Skeletal muscle tissue (tissue), 4 donors: ENCODE measurements around the gene SRL. TPM values are rescaled to one million over a fixed set of nuclear protein-coding genes. Genes with fewer than 3 reads are reported as not detected.

Experiments used
- H3K27ac ChIP-seq: one replicate; pipeline ENCODE4 v1.7.0; 2013; ENCODE audit warnings: mild to moderate bottlenecking, low read depth, low read length, inconsistent platforms
- H3K27me3 ChIP-seq, 3 donors: one replicate each; pipeline ENCODE4 v1.7.0; 2013; ENCODE audit warnings: low read length in 3 of 3; ENCODE audit not compliant: control insufficient read depth in 3 of 3, insufficient read depth in 3 of 3
- H3K36me3 ChIP-seq, 3 donors: one replicate each; pipeline ENCODE4 v1.7.0; 2013; ENCODE audit warnings: low read length in 3 of 3; ENCODE audit not compliant: control insufficient read depth in 3 of 3, insufficient read depth in 3 of 3
- H3K4me1 ChIP-seq, 3 donors: one replicate each; pipeline ENCODE4 v1.7.0; 2013; ENCODE audit warnings: low read length in 3 of 3, mild to moderate bottlenecking in 3 of 3; ENCODE audit not compliant: control insufficient read depth in 3 of 3, insufficient read depth in 3 of 3
- H3K4me3 ChIP-seq, 3 donors: one replicate each; pipeline ENCODE4 v1.7.0; 2013; ENCODE audit warnings: low read length in 3 of 3
- H3K9ac ChIP-seq, 3 donors: one replicate each; pipeline ENCODE4 v1.7.0; 2013; ENCODE audit warnings: low read length in 3 of 3, mild to moderate bottlenecking in 3 of 3, moderate library complexity in 2 of 3, low read depth in 1 of 3
- H3K9me3 ChIP-seq, 3 donors: one replicate each; pipeline ENCODE4 v1.7.0; 2013; ENCODE audit warnings: low read length in 3 of 3; ENCODE audit not compliant: control insufficient read depth in 3 of 3
- total RNA-seq: library from RNA; depleted of rRNA; stranded (reverse); fragments of >200 nt; gene quantifications from one replicate; pipeline ENCODE4 v1.2.3, GENCODE V29; 2014
- donor health status: Osteomylitis.

The SRL gene
- total RNA-seq: 230 TPM

DNA sequence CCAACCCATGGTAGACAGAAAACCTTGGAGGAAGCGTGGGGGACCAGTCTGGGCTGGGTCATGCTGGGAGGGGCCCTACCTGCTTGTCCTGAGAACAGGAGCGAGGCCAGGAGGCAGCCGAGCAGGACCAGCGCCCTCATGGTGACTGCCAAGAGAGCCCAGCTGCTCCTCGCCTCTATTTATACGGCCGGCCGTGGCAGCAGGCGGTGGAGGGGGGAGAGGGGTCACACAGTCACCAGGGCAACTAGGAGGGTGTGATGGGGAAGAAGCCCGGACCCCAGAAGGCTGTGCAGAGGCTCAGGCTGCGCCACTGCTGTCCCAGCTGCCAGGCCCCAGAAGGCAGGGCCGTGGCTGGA lies at the start of gene SRL:
Gene SRL (minus strand): TSS at position 153 of the 356 bp plus-strand sequence. CDS start 13 bp downstream, at position 140.
- peaks cover 0 to 9% (median 7%) of the 10 kb centered on the region in 3 donors for H3K36me3 ChIP-seq
- H3K9ac ChIP-seq: peak within 1 kb of the TSS; percentile 96 to 100 (median 98)
- H3K4me1 ChIP-seq: peaks cover 34 to 50% (median 42%) of the 10 kb centered on the region in 3 donors
- H3K9me3 ChIP-seq: no peaks in the 10 kb centered on the region
- H3K27ac ChIP-seq: peak within 1 kb of the TSS; percentile 97
- H3K4me3 ChIP-seq: peak within 1 kb of the TSS; percentile 83 to 94 (median 86)
- no peaks in the 10 kb centered on the region for H3K27me3 ChIP-seq

DNA sequence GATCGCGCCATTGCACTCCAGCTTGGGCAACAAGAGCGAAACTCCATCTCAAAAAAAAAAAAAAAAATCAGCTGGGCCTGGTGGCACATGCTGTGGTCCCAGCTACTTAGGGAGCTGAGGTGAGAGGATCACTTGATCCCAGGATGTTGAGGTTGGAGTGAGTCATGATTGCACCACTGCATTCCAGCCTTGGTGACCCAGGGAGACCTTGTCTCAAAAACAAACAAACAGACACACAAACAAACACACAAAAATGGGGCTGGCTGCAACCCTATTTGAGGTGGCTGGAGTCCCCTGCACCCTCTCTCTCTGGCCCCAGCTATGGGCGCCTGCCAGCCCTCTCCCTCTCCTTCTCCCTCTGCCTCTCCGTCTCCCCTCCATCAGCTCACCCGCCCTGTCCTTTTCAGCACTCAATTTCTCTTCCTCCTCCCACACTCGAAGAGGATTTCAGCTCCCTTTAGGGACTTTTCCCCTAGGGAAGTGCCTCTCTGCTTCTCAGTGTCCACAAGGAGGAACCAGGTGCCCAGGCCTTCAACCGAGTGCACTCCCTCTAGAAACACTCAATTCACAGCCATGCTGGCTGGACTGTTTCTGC lies 48.5 kb upstream of the SRL start:
- Histone ChIP-seq H3K27ac (peak overlapping the region; percentile 68), H3K4me1 (peaks cover 32 to 44% (median 37%) of the 10 kb centered on the region in 3 donors)

DNA sequence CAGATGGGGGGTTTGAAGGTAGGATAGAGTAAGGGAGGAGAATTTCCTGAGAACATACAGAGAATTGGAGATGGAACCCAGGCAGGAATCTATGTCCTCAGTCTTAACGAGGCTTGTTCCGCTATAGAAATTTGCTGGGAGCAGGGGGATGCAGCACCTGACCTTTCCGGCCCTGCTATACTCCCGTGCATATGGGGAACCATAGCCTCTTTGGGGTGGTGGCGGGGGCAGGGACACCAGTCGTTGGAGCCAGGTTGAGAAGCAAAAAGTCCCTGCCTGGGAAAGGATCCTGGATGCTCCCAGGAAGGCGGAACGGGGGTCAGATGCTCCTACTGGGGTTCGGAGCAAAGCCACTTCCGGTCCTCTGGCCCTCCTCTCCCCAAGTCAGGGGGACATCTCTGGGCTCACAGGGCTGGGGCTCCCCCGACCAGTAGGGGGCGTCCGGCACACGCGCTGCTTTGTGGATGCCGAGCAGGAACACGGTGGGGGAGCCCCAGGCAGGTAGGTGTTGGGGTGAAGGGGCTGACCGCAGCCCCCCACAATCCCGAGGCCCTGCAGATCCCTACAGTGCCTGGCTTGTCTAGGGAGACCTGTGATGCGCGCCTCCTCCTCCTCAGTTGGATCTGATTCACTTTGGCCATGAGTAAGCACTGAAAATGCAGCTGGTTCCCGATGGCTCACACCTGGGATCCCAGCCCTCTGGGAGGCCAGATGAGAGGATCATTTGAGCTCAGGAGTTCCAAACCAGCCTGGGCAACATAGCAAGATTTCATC lies 46.5 kb upstream of the SRL start:
- no peaks in the 10 kb centered on the region for H3K9me3 ChIP-seq
- peak overlapping the region in 2 of 3 donors; percentile 56 to 64 for H3K4me3 ChIP-seq
- no peaks in the 10 kb centered on the region for H3K36me3 ChIP-seq
- no peak overlapping the region for H3K27ac ChIP-seq
- H3K27me3 ChIP-seq: peaks cover 0 to 7% (median 3%) of the 10 kb centered on the region in 3 donors
- H3K4me1 ChIP-seq: peaks cover 21 to 32% (median 26%) of the 10 kb centered on the region in 3 donors
- peak overlapping the region in 1 of 3 donors; percentile 16 for H3K9ac ChIP-seq

More for the DNA sequence above, 48.5 kb upstream of the SRL start:
- Histone ChIP-seq H3K4me3 (no peak overlapping the region), H3K36me3 (no peaks in the 10 kb centered on the region), H3K9me3 (no peaks in the 10 kb centered on the region), H3K27me3 (no peaks in the 10 kb centered on the region), H3K9ac (peak overlapping the region in 2 of 3 donors; percentile 27 to 50)

DNA sequence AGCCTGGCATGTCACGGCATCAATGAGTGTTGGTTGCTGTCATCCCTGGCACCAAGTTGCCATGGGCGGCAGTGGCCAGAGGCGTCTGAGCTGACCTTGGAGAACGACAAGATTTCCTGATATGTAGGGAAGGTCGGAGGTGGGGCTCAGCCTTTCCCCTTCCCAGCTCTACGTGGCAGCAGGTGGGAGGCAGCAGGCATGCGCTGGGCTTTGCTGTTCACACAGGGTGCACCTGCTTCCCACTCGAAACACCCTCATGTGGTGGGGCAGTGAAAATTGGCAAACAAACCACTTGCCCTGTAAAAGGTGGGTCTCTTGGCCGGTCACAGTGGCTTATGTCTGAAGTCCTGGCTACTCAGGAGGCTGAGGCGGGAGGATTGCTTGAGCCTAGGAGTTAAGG lies 43.3 kb upstream of the SRL start:
- Histone ChIP-seq H3K4me3 (no peak overlapping the region), H3K9me3 (no peaks in the 10 kb centered on the region), H3K9ac (peak overlapping the region in 1 of 3 donors; percentile 8), H3K27ac (no peak overlapping the region), H3K36me3 (no peaks in the 10 kb centered on the region), H3K27me3 (peaks cover 0 to 8% (median 3%) of the 10 kb centered on the region in 3 donors), H3K4me1 (peaks cover 9 to 11% (median 10%) of the 10 kb centered on the region in 3 donors)

DNA sequence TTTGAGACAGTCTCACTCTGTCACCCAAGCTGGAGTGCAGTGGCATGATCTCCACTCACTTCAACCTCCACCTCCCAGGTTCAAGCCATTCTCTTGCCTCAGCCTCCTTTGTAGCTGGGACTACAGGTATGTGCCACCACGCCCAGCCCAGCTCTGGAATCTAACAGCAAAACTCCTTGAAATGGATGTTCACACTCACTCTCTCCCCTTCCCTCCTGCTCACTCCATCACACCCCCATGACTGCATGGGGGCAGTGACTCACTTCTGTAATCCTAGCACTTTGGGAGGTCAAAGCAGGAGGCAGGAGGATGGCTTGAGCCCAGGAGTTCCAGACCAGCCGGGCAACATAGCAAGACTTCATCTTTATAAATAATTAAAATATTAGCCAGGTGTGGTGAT lies 42.1 kb upstream of the SRL start:
- H3K27ac ChIP-seq: no peak overlapping the region
- no peaks in the 10 kb centered on the region for H3K36me3 ChIP-seq
- H3K27me3 ChIP-seq: peaks cover 0 to 8% (median 3%) of the 10 kb centered on the region in 3 donors
- H3K4me3 ChIP-seq: no peak overlapping the region
- no peak overlapping the region for H3K9ac ChIP-seq
- peaks cover 8 to 10% (median 8%) of the 10 kb centered on the region in 3 donors for H3K4me1 ChIP-seq
- no peaks in the 10 kb centered on the region for H3K9me3 ChIP-seq

DNA sequence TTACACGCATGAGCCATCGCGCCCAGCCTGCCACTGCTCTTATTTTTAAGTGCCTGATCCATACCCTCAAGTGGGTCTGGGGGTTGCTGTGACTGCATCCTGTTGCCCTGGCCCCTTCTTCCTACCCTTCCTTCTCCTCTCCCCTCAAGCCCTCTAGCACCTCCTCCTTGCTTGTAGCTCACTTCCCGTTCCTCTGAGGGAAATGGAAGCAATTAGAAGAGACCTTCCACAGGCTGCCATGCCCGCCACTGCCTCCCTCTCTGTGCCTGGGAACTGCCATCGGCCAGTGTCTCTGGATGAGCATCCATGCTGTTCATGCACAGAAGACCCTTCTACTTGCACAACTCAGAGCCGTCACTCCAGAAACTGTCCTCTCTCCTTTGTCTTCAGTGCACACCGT lies 41.6 kb upstream of the SRL start:
- no peaks in the 10 kb centered on the region for H3K9me3 ChIP-seq
- no peak overlapping the region for H3K9ac ChIP-seq
- peaks cover 4 to 5% (median 4%) of the 10 kb centered on the region in 3 donors for H3K4me1 ChIP-seq
- peaks cover 0 to 8% (median 3%) of the 10 kb centered on the region in 3 donors for H3K27me3 ChIP-seq
- H3K27ac ChIP-seq: no peak overlapping the region
- no peaks in the 10 kb centered on the region for H3K36me3 ChIP-seq
- no peak overlapping the region for H3K4me3 ChIP-seq

DNA sequence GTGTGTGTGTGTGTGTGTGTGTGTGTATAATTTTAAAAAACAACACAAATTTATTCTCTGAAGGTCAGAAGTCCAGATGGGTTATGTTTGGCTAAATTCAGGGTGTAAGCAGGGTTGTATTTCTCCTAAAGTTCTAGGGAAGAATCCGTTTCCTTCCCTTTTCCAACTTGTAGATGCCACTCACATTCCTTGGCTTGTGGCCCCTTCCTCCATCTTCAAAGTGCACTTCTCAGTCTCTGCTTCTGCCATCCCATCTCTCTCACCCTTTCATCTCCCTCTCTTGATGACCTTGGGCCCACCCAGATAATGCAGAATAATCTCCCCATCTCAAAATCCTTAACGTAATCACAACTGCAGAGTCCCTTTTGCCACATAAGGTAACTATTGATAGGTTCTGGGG lies 38.7 kb upstream of the SRL start:
- Histone ChIP-seq H3K4me1 (no peaks in the 10 kb centered on the region), H3K36me3 (no peaks in the 10 kb centered on the region), H3K27ac (no peak overlapping the region), H3K9me3 (no peaks in the 10 kb centered on the region), H3K27me3 (peaks cover 0 to 8% (median 3%) of the 10 kb centered on the region in 3 donors), H3K9ac (no peak overlapping the region), H3K4me3 (no peak overlapping the region)

DNA sequence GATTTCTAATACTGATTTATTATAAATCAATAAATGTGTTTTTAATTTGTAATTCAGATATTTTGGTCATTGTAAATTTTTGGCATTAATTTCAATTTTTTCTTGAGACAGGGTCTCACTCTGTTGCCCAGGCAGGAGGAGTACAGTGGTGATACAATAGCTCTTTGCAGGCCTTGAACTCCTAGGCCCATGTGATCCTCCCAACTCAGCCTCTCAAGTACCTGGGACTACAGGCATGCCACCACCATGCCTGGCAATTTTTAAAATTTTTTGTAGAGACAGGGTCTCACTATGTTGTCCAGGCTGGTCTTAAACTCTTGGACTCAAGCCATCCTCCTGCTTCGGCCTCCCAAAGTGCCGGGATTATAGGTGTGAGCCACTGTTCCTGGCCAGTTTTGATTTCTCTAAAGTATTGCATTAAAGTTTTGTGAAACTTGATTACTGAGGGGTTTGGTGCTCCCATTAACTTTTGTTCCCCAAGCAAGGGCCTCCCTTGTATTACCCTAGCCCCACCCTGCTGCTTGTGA lies 36.2 kb upstream of the SRL start:
- Histone ChIP-seq H3K9ac (no peak overlapping the region), H3K9me3 (no peaks in the 10 kb centered on the region), H3K4me1 (peaks cover 4 to 8% (median 6%) of the 10 kb centered on the region in 3 donors), H3K27me3 (no peaks in the 10 kb centered on the region), H3K4me3 (no peak overlapping the region), H3K27ac (no peak overlapping the region), H3K36me3 (no peaks in the 10 kb centered on the region)

DNA sequence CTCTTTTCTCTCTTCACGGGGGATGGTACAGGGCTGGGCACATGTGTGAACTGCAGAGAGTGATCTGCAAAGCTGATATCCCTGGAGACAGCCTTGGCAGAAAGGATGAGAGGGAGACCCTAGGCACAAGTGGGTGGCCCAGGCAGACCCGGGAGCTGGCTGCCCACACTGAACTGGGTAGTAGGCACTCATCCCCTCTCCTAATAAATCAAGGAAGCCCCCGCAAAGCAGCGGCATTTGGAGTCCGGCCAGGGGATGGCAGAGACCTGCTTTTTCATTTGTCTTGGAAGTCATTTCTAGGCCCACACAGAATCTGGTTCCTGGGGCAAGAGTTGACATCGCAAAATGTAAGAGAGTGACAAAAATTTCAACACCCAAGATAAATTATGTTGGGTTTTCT lies 34.0 kb upstream of the SRL start:
- Histone ChIP-seq H3K9ac (no peak overlapping the region), H3K4me1 (peaks cover 11 to 15% (median 14%) of the 10 kb centered on the region in 3 donors), H3K27me3 (no peaks in the 10 kb centered on the region), H3K36me3 (no peaks in the 10 kb centered on the region), H3K4me3 (no peak overlapping the region), H3K27ac (no peak overlapping the region), H3K9me3 (no peaks in the 10 kb centered on the region)

DNA sequence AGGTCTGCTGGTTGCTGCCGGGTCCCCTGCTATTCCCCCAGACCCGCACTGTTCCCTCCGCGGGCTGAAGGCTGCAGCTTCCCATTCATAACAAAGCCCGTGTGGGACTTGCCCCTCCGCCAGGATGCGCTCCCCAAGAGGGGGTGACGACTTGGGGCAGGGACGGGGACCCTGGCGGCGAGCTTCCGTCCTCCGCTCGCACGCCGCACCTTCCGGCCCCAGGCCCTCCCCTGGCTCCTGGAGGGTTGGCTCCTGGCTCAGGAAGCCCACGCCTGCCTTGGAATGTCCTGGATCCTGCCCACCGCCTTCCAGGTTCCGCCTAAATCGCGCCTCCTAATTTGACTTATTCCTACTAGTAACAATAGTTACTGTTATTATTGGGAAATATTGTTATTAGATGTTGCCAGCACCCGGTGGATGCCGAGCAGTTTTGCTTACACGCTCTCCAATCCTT lies 32.0 kb upstream of the SRL start:
- Histone ChIP-seq H3K9ac (peak overlapping the region; percentile 61 to 83 (median 62)), H3K27me3 (no peaks in the 10 kb centered on the region), H3K4me3 (peak overlapping the region; percentile 62 to 96 (median 77)), H3K4me1 (peaks cover 20 to 25% (median 23%) of the 10 kb centered on the region in 3 donors), H3K27ac (peak overlapping the region; percentile 78), H3K9me3 (no peaks in the 10 kb centered on the region), H3K36me3 (no peaks in the 10 kb centered on the region)
